GM23338 (cell line): ENCODE measurements around the gene LRTM1. TPM values are rescaled to one million over a fixed set of nuclear protein-coding genes. Genes with fewer than 3 reads are reported as not detected.

Source experiments
- ATAC-seq: fragments of 200-7000 bp; cut with Tn5 transposase; 3 replicates; pipeline ENCODE4 v1.9.1; 2020
- DNase-seq: peaks from one replicate; pipeline ENCODE4 v3.0.0-alpha.2; 2015; ENCODE audit warnings: low spot score
- H2AFZ ChIP-seq: fragments of 200-600 bp; sonication (generic); 2 replicates; pipeline ENCODE4 v1.8.0; 2016; ENCODE audit warnings: antibody characterized with exemption, mild to moderate bottlenecking, moderate library complexity
- H3F3A ChIP-seq: fragments of 200-600 bp; sonication (generic); replicated peaks from 2 replicates; pipeline ENCODE4 v1.8.0; 2017; ENCODE audit warnings: antibody characterized with exemption, mixed run types, low read depth
- H3K27ac ChIP-seq: fragments of 200-600 bp; sonication (generic); 2 replicates; pipeline ENCODE4 v1.6.1; 2016; ENCODE audit warnings: low read depth
- H3K27me3 ChIP-seq: fragments of 200-600 bp; sonication (generic); 2 replicates; pipeline ENCODE4 v1.8.0; 2016; ENCODE audit warnings: mild to moderate bottlenecking, mixed run types, moderate library complexity; ENCODE audit not compliant: insufficient read depth
- H3K36me3 ChIP-seq: fragments of 200-600 bp; sonication (generic); 2 replicates; pipeline ENCODE4 v1.8.0; 2016; ENCODE audit warnings: mild to moderate bottlenecking; ENCODE audit not compliant: insufficient read depth
- H3K4me1 ChIP-seq: fragments of 200-600 bp; sonication (generic); 2 replicates; pipeline ENCODE4 v1.8.0; 2016; ENCODE audit warnings: mild to moderate bottlenecking, moderate library complexity; ENCODE audit not compliant: insufficient read depth
- H3K4me2 ChIP-seq: fragments of 200-600 bp; sonication (generic); 2 replicates; pipeline ENCODE4 v1.7.1; 2017; ENCODE audit warnings: mixed run types
- H3K4me3 ChIP-seq: fragments of 200-600 bp; sonication (generic); 2 replicates; pipeline ENCODE4 v1.6.1; 2016; ENCODE audit warnings: mixed run types
- H3K79me2 ChIP-seq: fragments of 200-600 bp; sonication (generic); replicated peaks from 2 replicates; pipeline ENCODE4 v1.8.0; 2017; ENCODE audit warnings: mild to moderate bottlenecking; ENCODE audit not compliant: insufficient read depth
- H3K9me2 ChIP-seq: fragments of 200-600 bp; sonication (generic); 2 replicates; pipeline ENCODE4 v1.8.0; 2017; ENCODE audit not compliant: insufficient read depth
- H4K20me1 ChIP-seq: fragments of 200-600 bp; sonication (generic); replicated peaks from 2 replicates; pipeline ENCODE4 v1.8.0; 2017; ENCODE audit warnings: mild to moderate bottlenecking; ENCODE audit not compliant: insufficient read depth
- H3K27ac Mint-ChIP-seq: 2 replicates; pipeline ENCODE4 v1.8.0; 2020; ENCODE audit warnings: inconsistent platforms, mild to moderate bottlenecking, moderate library complexity, mixed read lengths
- H3K27me3 Mint-ChIP-seq: 3 replicates; pipeline ENCODE4 v1.8.0; 2022; ENCODE audit warnings: low read depth, mild to moderate bottlenecking, moderate library complexity, mixed read lengths, inconsistent platforms; ENCODE audit not compliant: insufficient read depth, poor library complexity
- H3K36me3 Mint-ChIP-seq: 3 replicates; pipeline ENCODE4 v1.8.0; 2021; ENCODE audit warnings: low read depth, mild to moderate bottlenecking, inconsistent platforms, moderate library complexity, mixed read lengths
- H3K4me1 Mint-ChIP-seq: 3 replicates; pipeline ENCODE4 v1.8.0; 2020; ENCODE audit warnings: mild to moderate bottlenecking, inconsistent platforms, mixed read lengths
- H3K4me3 Mint-ChIP-seq: 3 replicates; pipeline ENCODE4 v1.8.0; 2021; ENCODE audit warnings: moderate library complexity, mild to moderate bottlenecking, inconsistent platforms, mixed read lengths
- H3K9me3 Mint-ChIP-seq: 3 replicates; pipeline ENCODE4 v1.8.0; 2020; ENCODE audit warnings: moderate library complexity, mild to moderate bottlenecking, inconsistent platforms, mixed read lengths
- JUNB ChIP-seq: IDR thresholded peaks from one replicate; pipeline ENCODE4 v1.6.1; 2016; ENCODE audit warnings: antibody characterized with exemption; ENCODE audit not compliant: unreplicated experiment
- NANOG ChIP-seq: IDR thresholded peaks from 2 replicates; pipeline ENCODE4 v1.6.1; 2016; ENCODE audit warnings: antibody characterized with exemption, borderline replicate concordance
- POLR2AphosphoS5 ChIP-seq: IDR thresholded peaks from 2 replicates; pipeline ENCODE4 v1.6.1; 2016; ENCODE audit warnings: antibody characterized with exemption, low read depth
- STAT1 ChIP-seq: IDR thresholded peaks from one replicate; pipeline ENCODE4 v1.6.1; 2016; ENCODE audit warnings: antibody characterized with exemption; ENCODE audit not compliant: unreplicated experiment
- ZNF114 ChIP-seq: fragments of 250-450 bp; sonication (Bioruptor Pico); IDR thresholded peaks from 2 replicates; pipeline ENCODE4 v1.5.0; 2020; ENCODE audit warnings: mild to moderate bottlenecking, moderate library complexity
- ZNF331 ChIP-seq: fragments of 250-450 bp; sonication (Bioruptor Pico); IDR thresholded peaks from 2 replicates; pipeline ENCODE4 v1.5.0; 2020; ENCODE audit warnings: low read depth, mild to moderate bottlenecking, moderate library complexity
- polyA plus RNA-seq: library from polyadenylated mRNA; unstranded; fragments of >200 nt; fragmentation: Nextera tagmentation; extraction: Ambion mirVana; gene quantifications from 2 replicates; pipeline ENCODE4 v1.2.1, GENCODE V29; 2016
- total RNA-seq: library from RNA; depleted of rRNA; stranded (reverse); fragments of >200 nt; shearing (Covaris generic); gene quantifications from 2 replicates; pipeline ENCODE4 v1.2.3, GENCODE V29; 2014
- TF ChIP-seq, protein P1 (sequence below), 2 experiments: fragments of 200-600 bp in 1 of 2; sonication (generic) in 1 of 2; conservative IDR thresholded peaks; 2 replicates each; pipeline versions ENCODE4 v1.5.1 to v1.6.1; 2016 to 2017; ENCODE audit warnings: antibody characterized with exemption in 2 of 2, low read depth in 2 of 2, mild to moderate bottlenecking in 2 of 2, moderate library complexity in 1 of 2
- TF ChIP-seq, protein P2 (sequence below): IDR thresholded peaks from 2 replicates; pipeline ENCODE4 v1.6.1; 2016; ENCODE audit warnings: antibody characterized with exemption
- TF ChIP-seq, protein P3 (sequence below): IDR thresholded peaks from one replicate; pipeline ENCODE4 v1.6.1; 2018; ENCODE audit warnings: antibody characterized with exemption; ENCODE audit not compliant: unreplicated experiment
- TF ChIP-seq, protein P4 (sequence below): fragments of 250-450 bp; sonication (Bioruptor Pico); IDR thresholded peaks from 2 replicates; pipeline ENCODE4 v1.5.0; 2020; ENCODE audit warnings: mild to moderate bottlenecking, moderate library complexity

Gene LRTM1
- total and polyA plus RNA-seq, 2 experiments from 2014 or later = 0.47 TPM; not detected in 1

DNA sequence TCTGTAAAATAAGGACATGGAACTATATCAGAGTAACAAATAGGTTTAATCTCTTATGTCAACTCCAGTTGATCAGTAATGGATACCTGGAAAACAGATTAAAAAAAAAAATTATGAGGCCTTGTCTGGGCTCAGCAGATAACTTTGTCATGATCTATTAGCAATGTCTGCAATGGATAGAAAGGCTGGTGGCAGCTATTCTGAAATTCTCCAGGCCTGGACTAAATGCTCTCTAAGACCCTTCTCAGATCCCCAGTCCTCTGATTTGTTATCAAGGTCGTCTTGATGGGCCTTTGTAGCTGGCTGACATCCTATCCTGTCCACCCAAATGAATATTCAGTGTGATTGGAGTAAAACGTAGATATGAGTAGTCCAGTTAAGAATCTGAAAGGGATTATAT is 13.7 kb downstream of the LRTM1 start:
- Mint-ChIP-seq H3K4me3 (no peak overlapping the region), H3K36me3 (peaks cover 21% of the 10 kb centered on the region), H3K27me3 (peaks cover 3% of the 10 kb centered on the region), H3K9me3 (peaks cover 12% of the 10 kb centered on the region), H3K4me1 (no peaks in the 10 kb centered on the region), H3K27ac (no peak overlapping the region)
- no peak overlapping the region for H3K4me3 ChIP-seq
- no peak for TF ChIP-seq NANOG
- TF ChIP-seq, protein P1, sequence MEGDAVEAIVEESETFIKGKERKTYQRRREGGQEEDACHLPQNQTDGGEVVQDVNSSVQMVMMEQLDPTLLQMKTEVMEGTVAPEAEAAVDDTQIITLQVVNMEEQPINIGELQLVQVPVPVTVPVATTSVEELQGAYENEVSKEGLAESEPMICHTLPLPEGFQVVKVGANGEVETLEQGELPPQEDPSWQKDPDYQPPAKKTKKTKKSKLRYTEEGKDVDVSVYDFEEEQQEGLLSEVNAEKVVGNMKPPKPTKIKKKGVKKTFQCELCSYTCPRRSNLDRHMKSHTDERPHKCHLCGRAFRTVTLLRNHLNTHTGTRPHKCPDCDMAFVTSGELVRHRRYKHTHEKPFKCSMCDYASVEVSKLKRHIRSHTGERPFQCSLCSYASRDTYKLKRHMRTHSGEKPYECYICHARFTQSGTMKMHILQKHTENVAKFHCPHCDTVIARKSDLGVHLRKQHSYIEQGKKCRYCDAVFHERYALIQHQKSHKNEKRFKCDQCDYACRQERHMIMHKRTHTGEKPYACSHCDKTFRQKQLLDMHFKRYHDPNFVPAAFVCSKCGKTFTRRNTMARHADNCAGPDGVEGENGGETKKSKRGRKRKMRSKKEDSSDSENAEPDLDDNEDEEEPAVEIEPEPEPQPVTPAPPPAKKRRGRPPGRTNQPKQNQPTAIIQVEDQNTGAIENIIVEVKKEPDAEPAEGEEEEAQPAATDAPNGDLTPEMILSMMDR (conservative IDR thresholded peaks at IDR 0.05; ENCODE audit: low read depth in 2 of 2) = no peak
- no peak for TF ChIP-seq JUNB
- TF ChIP-seq ZNF331 (CRISPR knock-in tag) = no peak
- TF ChIP-seq, protein P2, sequence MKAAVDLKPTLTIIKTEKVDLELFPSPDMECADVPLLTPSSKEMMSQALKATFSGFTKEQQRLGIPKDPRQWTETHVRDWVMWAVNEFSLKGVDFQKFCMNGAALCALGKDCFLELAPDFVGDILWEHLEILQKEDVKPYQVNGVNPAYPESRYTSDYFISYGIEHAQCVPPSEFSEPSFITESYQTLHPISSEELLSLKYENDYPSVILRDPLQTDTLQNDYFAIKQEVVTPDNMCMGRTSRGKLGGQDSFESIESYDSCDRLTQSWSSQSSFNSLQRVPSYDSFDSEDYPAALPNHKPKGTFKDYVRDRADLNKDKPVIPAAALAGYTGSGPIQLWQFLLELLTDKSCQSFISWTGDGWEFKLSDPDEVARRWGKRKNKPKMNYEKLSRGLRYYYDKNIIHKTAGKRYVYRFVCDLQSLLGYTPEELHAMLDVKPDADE = no peak
- TF ChIP-seq STAT1 = no peak
- TF ChIP-seq POLR2AphosphoS5 = no peak
- TF ChIP-seq ZNF114 (CRISPR knock-in tag) = no peak
- TF ChIP-seq, protein P3, sequence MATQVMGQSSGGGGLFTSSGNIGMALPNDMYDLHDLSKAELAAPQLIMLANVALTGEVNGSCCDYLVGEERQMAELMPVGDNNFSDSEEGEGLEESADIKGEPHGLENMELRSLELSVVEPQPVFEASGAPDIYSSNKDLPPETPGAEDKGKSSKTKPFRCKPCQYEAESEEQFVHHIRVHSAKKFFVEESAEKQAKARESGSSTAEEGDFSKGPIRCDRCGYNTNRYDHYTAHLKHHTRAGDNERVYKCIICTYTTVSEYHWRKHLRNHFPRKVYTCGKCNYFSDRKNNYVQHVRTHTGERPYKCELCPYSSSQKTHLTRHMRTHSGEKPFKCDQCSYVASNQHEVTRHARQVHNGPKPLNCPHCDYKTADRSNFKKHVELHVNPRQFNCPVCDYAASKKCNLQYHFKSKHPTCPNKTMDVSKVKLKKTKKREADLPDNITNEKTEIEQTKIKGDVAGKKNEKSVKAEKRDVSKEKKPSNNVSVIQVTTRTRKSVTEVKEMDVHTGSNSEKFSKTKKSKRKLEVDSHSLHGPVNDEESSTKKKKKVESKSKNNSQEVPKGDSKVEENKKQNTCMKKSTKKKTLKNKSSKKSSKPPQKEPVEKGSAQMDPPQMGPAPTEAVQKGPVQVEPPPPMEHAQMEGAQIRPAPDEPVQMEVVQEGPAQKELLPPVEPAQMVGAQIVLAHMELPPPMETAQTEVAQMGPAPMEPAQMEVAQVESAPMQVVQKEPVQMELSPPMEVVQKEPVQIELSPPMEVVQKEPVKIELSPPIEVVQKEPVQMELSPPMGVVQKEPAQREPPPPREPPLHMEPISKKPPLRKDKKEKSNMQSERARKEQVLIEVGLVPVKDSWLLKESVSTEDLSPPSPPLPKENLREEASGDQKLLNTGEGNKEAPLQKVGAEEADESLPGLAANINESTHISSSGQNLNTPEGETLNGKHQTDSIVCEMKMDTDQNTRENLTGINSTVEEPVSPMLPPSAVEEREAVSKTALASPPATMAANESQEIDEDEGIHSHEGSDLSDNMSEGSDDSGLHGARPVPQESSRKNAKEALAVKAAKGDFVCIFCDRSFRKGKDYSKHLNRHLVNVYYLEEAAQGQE = no peak
- TF ChIP-seq, protein P4, sequence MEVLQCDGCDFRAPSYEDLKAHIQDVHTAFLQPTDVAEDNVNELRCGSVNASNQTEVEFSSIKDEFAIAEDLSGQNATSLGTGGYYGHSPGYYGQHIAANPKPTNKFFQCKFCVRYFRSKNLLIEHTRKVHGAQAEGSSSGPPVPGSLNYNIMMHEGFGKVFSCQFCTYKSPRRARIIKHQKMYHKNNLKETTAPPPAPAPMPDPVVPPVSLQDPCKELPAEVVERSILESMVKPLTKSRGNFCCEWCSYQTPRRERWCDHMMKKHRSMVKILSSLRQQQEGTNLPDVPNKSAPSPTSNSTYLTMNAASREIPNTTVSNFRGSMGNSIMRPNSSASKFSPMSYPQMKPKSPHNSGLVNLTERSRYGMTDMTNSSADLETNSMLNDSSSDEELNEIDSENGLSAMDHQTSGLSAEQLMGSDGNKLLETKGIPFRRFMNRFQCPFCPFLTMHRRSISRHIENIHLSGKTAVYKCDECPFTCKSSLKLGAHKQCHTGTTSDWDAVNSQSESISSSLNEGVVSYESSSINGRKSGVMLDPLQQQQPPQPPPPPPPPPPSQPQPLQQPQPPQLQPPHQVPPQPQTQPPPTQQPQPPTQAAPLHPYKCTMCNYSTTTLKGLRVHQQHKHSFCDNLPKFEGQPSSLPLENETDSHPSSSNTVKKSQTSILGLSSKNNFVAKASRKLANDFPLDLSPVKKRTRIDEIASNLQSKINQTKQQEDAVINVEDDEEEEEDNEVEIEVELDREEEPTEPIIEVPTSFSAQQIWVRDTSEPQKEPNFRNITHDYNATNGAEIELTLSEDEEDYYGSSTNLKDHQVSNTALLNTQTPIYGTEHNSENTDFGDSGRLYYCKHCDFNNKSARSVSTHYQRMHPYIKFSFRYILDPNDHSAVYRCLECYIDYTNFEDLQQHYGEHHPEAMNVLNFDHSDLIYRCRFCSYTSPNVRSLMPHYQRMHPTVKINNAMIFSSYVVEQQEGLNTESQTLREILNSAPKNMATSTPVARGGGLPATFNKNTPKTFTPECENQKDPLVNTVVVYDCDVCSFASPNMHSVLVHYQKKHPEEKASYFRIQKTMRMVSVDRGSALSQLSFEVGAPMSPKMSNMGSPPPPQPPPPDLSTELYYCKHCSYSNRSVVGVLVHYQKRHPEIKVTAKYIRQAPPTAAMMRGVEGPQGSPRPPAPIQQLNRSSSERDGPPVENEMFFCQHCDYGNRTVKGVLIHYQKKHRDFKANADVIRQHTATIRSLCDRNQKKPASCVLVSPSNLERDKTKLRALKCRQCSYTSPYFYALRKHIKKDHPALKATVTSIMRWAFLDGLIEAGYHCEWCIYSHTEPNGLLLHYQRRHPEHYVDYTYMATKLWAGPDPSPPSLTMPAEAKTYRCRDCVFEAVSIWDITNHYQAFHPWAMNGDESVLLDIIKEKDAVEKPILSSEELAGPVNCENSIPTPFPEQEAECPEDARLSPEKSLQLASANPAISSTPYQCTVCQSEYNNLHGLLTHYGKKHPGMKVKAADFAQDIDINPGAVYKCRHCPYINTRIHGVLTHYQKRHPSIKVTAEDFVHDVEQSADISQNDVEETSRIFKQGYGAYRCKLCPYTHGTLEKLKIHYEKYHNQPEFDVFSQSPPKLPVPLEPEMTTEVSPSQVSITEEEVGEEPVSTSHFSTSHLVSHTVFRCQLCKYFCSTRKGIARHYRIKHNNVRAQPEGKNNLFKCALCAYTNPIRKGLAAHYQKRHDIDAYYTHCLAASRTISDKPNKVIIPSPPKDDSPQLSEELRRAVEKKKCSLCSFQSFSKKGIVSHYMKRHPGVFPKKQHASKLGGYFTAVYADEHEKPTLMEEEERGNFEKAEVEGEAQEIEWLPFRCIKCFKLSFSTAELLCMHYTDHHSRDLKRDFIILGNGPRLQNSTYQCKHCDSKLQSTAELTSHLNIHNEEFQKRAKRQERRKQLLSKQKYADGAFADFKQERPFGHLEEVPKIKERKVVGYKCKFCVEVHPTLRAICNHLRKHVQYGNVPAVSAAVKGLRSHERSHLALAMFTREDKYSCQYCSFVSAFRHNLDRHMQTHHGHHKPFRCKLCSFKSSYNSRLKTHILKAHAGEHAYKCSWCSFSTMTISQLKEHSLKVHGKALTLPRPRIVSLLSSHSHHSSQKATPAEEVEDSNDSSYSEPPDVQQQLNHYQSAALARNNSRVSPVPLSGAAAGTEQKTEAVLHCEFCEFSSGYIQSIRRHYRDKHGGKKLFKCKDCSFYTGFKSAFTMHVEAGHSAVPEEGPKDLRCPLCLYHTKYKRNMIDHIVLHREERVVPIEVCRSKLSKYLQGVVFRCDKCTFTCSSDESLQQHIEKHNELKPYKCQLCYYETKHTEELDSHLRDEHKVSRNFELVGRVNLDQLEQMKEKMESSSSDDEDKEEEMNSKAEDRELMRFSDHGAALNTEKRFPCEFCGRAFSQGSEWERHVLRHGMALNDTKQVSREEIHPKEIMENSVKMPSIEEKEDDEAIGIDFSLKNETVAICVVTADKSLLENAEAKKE (CRISPR knock-in tag) = no peak
- H3K27me3 ChIP-seq = no peaks in the 10 kb centered on the region
- H3K27ac ChIP-seq = no peak overlapping the region
- H4K20me1 ChIP-seq = no peaks in the 10 kb centered on the region
- H3K36me3 ChIP-seq = peaks cover 4% of the 10 kb centered on the region; the same call in 1 of the 2 replicates
- H3F3A ChIP-seq = no peaks in the 10 kb centered on the region
- no peaks in the 10 kb centered on the region; the same call in 1 of the 2 replicates for H3K9me2 ChIP-seq
- no peaks in the 10 kb centered on the region for H3K4me1 ChIP-seq
- ATAC-seq (no peak), DNase-seq (no peak)
- H3K4me2 ChIP-seq = no peak overlapping the region
- no peaks in the 10 kb centered on the region for H3K79me2 ChIP-seq
- H2AFZ ChIP-seq = no peak overlapping the region
